ENCODE measurements around the gene NUP93.

DNA sequence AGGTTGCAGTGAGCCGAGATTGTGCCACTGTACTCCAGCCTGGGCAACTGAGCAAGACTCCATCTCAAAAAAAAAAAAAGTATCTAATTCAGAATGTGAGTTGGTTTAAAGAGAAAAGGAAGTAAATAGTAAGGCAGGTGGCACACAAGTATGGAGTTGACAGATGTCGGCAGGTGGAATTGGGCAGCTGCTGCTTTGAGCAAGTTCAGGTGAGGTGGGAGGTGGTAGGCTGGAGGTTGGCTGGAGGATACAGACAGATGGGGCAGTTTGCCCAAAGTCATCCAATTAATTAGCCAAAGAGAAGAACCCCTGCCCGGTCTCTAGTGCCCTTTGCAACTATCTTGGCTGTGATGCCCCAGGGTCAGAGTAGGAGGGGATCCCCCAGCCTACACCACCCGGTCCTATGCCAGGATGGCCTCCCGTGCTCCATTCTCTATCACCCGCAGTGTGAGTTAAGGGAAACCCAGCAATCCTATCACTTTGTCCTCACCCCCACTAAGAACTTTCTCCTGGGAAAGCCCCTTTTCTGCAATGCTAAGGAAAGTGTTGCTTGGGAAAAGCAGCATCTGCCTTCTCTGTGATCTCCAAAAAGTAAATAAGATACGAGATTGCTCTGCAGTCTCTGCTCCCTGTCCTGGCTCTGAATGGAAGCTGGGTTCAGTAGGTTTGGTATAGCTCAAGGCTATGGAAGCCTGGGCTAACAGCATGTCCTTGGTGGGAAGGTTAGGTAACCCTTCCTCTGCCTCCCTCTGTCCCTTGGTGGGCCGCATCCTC is 167.3 kb downstream of the NUP93 start:
- TF ChIP-seq, protein P1, sequence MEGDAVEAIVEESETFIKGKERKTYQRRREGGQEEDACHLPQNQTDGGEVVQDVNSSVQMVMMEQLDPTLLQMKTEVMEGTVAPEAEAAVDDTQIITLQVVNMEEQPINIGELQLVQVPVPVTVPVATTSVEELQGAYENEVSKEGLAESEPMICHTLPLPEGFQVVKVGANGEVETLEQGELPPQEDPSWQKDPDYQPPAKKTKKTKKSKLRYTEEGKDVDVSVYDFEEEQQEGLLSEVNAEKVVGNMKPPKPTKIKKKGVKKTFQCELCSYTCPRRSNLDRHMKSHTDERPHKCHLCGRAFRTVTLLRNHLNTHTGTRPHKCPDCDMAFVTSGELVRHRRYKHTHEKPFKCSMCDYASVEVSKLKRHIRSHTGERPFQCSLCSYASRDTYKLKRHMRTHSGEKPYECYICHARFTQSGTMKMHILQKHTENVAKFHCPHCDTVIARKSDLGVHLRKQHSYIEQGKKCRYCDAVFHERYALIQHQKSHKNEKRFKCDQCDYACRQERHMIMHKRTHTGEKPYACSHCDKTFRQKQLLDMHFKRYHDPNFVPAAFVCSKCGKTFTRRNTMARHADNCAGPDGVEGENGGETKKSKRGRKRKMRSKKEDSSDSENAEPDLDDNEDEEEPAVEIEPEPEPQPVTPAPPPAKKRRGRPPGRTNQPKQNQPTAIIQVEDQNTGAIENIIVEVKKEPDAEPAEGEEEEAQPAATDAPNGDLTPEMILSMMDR (IDR thresholded peaks at IDR 0.05; ENCODE audit: low read depth, low read length), result no peak
- TF ChIP-seq, protein P2, sequence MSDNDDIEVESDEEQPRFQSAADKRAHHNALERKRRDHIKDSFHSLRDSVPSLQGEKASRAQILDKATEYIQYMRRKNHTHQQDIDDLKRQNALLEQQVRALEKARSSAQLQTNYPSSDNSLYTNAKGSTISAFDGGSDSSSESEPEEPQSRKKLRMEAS (IDR thresholded peaks at IDR 0.05; ENCODE audit: low read depth, low read length), result no peak
